Stimulated activated CD4-positive, alpha-beta T cell treated with anti-CD3 and anti-CD28 coated beads, Interleukin-12 subunit alpha, Interleukin-12 subunit beta, amount 100 ng/mL, for 48 hours (primary cell): ENCODE measurements around the gene GPM6B.

Experiments
- DNase-seq, 3 donors: peaks; one replicate each; pipeline ENCODE4 v3.0.0-alpha.2; 2020; ENCODE audit warnings: low read depth in 2 of 3, low spot score in 1 of 3

GPM6B gene

GRCh38 chrX:13825178-13825762 is 8.4 kb upstream of the GPM6B start:
- DNase-seq = no peak

- DNase-seq = no peak
Measured at GRCh38 chrX:13824746-13825145, 7.9 kb upstream of the GPM6B start.

- DNase-seq = no peak
Measured at GRCh38 chrX:13821738-13822137, 4.8 kb upstream of the GPM6B start.

- no peak for DNase-seq
Measured at GRCh38 chrX:13816176-13816575, 717 bp downstream of the GPM6B start.

- DNase-seq = no peak
Measured at GRCh38 chrX:13815664-13816063, 1.2 kb downstream of the GPM6B start.

GRCh38 chrX:13808865-13809264 is 8.0 kb downstream of the GPM6B start:
- no peak for DNase-seq

- DNase-seq = no peak
Measured at GRCh38 chrX:13808293-13808692, 8.6 kb downstream of the GPM6B start.

- no peak for DNase-seq
Measured at GRCh38 chrX:13805241-13805640, 11.7 kb downstream of the GPM6B start.

GRCh38 chrX:13803116-13803515 is 13.8 kb downstream of the GPM6B start:
- no peak for DNase-seq

GRCh38 chrX:13798184-13798583 is 18.7 kb downstream of the GPM6B start:
- DNase-seq = no peak

GRCh38 chrX:13797512-13797911 is 19.4 kb downstream of the GPM6B start:
- DNase-seq = no peak

GRCh38 chrX:13794417-13794816 is 22.5 kb downstream of the GPM6B start:
- DNase-seq = no peak

- DNase-seq = no peak
Measured at GRCh38 chrX:13793897-13794296, 23.0 kb downstream of the GPM6B start.

- DNase-seq = no peak
Measured at GRCh38 chrX:13791559-13791958, 25.3 kb downstream of the GPM6B start.

GRCh38 chrX:13791145-13791544 is 25.7 kb downstream of the GPM6B start:
- DNase-seq = no peak

GRCh38 chrX:13790206-13791131 is 26.4 kb downstream of the GPM6B start:
- DNase-seq = no peak

GRCh38 chrX:13786048-13786447 is 30.8 kb downstream of the GPM6B start:
- no peak for DNase-seq

GRCh38 chrX:13780868-13781427 is 35.9 kb downstream of the GPM6B start:
- no peak for DNase-seq

GRCh38 chrX:13778916-13779315 is 38.0 kb downstream of the GPM6B start:
- DNase-seq = no peak

- no peak for DNase-seq
Measured at GRCh38 chrX:13776387-13776786, 40.5 kb downstream of the GPM6B start.

- DNase-seq = no peak
Measured at GRCh38 chrX:13775837-13776236, 41.1 kb downstream of the GPM6B start.

- no peak for DNase-seq
Measured at GRCh38 chrX:13774696-13775095, 42.2 kb downstream of the GPM6B start.
